ENCODE measurements around the gene CLEC1A. TPM values are rescaled to one million over a fixed set of nuclear protein-coding genes. Genes with fewer than 3 reads are reported as not detected.

The CLEC1A gene
- total RNA-seq, 1 donor from 2014 or later = not detected

DNA sequence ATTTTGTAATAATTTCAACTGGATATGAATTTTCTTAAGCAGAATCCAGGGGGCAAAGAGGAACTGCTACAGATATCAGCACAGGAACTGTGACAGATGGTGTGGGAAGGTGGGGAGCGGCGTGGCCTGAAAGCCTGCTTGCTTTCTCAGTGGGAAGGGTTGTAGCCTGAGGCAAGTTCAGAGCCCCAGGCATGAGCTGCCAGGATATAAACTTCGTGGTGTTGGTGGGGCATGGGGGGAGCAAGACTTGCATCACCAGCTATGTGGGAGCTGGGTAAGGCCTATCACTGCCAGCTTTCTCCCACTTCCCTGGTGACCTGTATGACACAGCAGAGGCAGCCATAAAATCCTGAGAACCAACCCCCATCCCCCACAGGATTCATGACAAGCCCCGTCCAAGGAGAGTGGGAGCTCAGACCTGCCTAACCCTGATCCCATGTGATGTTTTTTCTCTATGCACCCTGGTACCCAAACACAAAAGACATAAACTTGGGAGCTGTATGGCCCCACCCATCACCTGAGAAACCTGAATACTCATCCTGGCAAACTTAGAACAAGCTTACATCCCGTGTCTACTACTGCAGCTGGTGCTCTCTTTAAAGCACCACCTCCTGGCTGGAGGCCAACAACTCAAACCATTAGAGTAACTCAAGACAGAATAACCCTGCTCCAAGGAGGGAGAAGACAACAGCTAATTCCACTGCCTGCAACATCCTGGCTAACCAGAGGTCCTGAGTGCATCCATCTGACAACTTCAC lies 16.5 kb downstream of the CLEC1A start:
- no peak for DNase-seq (ENCODE audit: low spot score, unreplicated experiment)
- H3K27me3 Mint-ChIP-seq = no peaks in the 10 kb centered on the region
- H3K27ac Mint-ChIP-seq = no peak overlapping the region
- H3K4me3 Mint-ChIP-seq (ENCODE audit: low read depth) = no peak overlapping the region
- TF ChIP-seq, protein P1, sequence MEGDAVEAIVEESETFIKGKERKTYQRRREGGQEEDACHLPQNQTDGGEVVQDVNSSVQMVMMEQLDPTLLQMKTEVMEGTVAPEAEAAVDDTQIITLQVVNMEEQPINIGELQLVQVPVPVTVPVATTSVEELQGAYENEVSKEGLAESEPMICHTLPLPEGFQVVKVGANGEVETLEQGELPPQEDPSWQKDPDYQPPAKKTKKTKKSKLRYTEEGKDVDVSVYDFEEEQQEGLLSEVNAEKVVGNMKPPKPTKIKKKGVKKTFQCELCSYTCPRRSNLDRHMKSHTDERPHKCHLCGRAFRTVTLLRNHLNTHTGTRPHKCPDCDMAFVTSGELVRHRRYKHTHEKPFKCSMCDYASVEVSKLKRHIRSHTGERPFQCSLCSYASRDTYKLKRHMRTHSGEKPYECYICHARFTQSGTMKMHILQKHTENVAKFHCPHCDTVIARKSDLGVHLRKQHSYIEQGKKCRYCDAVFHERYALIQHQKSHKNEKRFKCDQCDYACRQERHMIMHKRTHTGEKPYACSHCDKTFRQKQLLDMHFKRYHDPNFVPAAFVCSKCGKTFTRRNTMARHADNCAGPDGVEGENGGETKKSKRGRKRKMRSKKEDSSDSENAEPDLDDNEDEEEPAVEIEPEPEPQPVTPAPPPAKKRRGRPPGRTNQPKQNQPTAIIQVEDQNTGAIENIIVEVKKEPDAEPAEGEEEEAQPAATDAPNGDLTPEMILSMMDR (IDR thresholded peaks at IDR 0.05; ENCODE audit: unreplicated experiment) = no peak
- H3K9me3 Mint-ChIP-seq (ENCODE audit: low read depth) = peaks cover 21% of the 10 kb centered on the region
- H3K4me1 Mint-ChIP-seq (ENCODE audit: low read depth) = peaks cover 3% of the 10 kb centered on the region
- H3K36me3 Mint-ChIP-seq (ENCODE audit: insufficient read depth) = peaks cover 3% of the 10 kb centered on the region

DNA sequence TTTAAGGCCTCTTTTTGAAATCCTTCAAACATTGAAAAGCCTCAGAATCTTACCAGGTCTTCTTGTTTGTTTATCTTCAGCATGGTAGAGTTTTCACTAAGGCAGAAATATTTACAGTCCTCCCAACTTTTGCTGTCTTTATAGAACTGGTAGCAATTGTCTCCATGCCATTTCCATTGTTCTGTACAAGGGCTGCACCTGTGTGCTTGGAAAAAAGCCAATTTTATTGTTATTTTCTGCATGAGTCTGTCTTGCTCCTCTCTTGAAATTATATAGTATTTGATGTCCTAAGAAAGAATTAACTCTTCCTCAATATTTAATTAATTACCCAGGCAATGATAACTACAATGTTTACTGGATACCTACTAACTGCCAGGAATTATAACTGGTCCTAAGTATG lies 23.3 kb downstream of the CLEC1A start:
- H3K27ac Mint-ChIP-seq = no peak overlapping the region
- H3K27me3 Mint-ChIP-seq = no peaks in the 10 kb centered on the region
- no peak for DNase-seq (ENCODE audit: low spot score, unreplicated experiment)
- TF ChIP-seq, protein P1 (IDR thresholded peaks at IDR 0.05; ENCODE audit: unreplicated experiment) = no peak
- peaks cover 3% of the 10 kb centered on the region for H3K4me1 Mint-ChIP-seq (ENCODE audit: low read depth)
- H3K9me3 Mint-ChIP-seq (ENCODE audit: low read depth) = peaks cover 3% of the 10 kb centered on the region
- no peak overlapping the region for H3K4me3 Mint-ChIP-seq (ENCODE audit: low read depth)
- H3K36me3 Mint-ChIP-seq (ENCODE audit: insufficient read depth) = no peaks in the 10 kb centered on the region

DNA sequence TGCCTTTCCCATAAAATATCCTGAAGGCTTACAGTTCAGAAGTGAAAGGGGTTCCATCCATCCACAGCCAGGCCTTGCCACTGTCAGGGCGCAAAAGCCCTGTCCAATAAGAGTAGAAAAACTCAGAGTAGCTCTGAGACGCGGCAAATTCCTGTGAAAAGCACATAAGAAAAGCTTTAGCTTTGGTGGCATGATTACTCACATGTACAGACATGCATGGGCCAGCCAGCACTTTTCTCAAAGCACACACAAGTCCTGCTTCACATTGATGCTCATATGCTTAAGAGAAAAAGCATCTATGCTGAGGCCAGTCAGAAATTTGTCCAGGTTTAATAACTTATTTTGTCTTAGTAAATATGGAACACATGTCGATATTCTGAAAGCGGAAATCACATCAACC lies 25.5 kb downstream of the CLEC1A start:
- Mint-ChIP-seq H3K27ac (no peak overlapping the region), H3K36me3 (ENCODE audit: insufficient read depth) (no peaks in the 10 kb centered on the region), H3K4me1 (ENCODE audit: low read depth) (peaks cover 2% of the 10 kb centered on the region), H3K4me3 (ENCODE audit: low read depth) (no peak overlapping the region), H3K9me3 (ENCODE audit: low read depth) (no peaks in the 10 kb centered on the region), H3K27me3 (no peaks in the 10 kb centered on the region)
- TF ChIP-seq, protein P1 (IDR thresholded peaks at IDR 0.05; ENCODE audit: unreplicated experiment) = no peak
- no peak for DNase-seq (ENCODE audit: low spot score, unreplicated experiment)

DNA sequence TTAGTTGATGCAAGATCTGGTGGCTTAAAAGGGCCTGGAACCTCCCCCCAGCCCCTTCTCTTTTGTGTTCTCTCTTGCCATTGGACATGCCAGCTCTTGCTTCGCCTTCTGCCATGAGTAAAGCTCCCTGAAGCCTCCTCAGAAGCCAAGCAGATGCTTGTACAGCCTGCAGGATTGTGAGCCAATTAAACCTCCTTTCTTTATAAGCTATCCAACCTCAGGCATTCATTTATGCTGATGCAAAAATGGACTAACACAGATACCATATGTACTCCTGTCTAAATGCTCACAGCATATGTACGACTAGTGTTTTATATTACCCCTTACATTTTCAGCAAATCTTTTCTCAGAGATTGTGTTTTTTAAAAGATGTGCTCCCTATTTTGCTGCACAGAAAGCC lies 26.7 kb downstream of the CLEC1A start:
- Mint-ChIP-seq H3K27me3 (no peaks in the 10 kb centered on the region), H3K36me3 (ENCODE audit: insufficient read depth) (no peaks in the 10 kb centered on the region), H3K4me3 (ENCODE audit: low read depth) (no peak overlapping the region), H3K9me3 (ENCODE audit: low read depth) (no peaks in the 10 kb centered on the region), H3K27ac (no peak overlapping the region), H3K4me1 (ENCODE audit: low read depth) (peaks cover 9% of the 10 kb centered on the region)
- DNase-seq (ENCODE audit: low spot score, unreplicated experiment) = no peak
- TF ChIP-seq, protein P1 (IDR thresholded peaks at IDR 0.05; ENCODE audit: unreplicated experiment) = no peak

DNA sequence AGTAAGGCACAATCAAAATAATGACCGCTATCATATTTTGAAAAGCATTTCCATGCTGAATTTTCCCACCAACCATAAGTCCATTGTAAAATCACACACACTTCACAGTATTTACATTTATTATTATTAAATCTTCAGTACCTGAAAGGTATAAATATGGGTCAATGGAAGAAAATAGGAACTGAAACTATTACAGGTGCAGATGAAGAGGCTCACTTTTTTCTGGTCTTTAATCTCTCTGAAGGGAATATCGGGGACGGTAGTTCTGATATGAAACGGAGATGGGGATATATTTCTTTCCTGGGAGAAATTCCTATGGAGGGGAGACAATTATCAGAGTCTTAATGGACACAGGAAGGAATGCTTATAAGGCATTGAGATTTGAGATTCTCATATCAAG lies 28.4 kb downstream of the CLEC1A start:
- Mint-ChIP-seq H3K4me1 (ENCODE audit: low read depth) (peaks cover 9% of the 10 kb centered on the region), H3K27me3 (no peaks in the 10 kb centered on the region), H3K4me3 (ENCODE audit: low read depth) (no peak overlapping the region), H3K27ac (no peak overlapping the region), H3K36me3 (ENCODE audit: insufficient read depth) (no peaks in the 10 kb centered on the region), H3K9me3 (ENCODE audit: low read depth) (no peaks in the 10 kb centered on the region)
- DNase-seq (ENCODE audit: low spot score, unreplicated experiment) = no peak
- TF ChIP-seq, protein P1 (IDR thresholded peaks at IDR 0.05; ENCODE audit: unreplicated experiment) = no peak
